HG03097 (cell line): ENCODE data around the gene CCDC171.

Experiments
- ATAC-seq: cut with Tn5 transposase; IDR thresholded peaks from one replicate; pipeline ENCODE4 v1.9.1; 2021; ENCODE audit not compliant: unreplicated experiment, low FRiP score

CCDC171 gene

GRCh38 chr9:15856591-15856990, 303.7 kb downstream of the CCDC171 start:
- ATAC-seq: no peak

DNA sequence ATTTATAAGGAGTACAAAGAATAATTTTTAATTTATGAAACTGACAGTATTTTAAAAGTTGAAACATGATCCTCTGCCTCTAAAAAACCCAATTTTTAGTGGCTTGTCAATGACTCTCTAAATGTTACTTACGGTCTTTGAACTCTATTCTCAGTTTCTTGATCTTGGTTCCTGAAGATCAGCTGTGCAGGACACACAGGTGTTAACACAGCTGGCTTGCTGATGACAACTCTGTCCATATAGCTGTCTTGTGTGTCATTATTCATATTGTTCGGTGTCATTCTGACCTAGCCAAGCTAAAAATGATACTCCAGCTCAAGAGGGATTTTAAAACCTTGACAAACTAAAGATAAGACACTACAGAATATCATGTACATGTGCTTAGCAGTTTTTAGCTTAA, 314.5 kb downstream of the CCDC171 start:
- ATAC-seq: no peak

DNA sequence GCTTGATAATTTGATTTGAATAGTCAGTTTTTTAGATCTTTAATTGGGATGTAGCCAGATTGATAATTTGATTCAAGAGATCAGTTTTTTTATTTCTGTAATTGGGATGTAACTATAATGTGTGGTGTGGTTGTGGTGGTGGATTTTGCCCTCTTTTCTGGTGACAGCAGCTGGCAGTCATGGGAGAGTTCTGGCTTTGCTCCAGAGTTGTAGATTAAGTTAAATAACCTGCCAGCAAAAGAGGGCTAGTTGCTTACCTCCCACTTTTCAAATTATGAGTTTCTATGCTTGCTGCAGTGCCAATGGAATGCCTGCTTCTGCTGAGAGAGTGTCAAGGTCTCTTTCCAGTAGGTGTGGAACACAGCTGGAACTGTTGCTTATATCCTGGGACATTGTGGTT, 315.1 kb downstream of the CCDC171 start:
- ATAC-seq: no peak

GRCh38 chr9:15873573-15874177, 320.8 kb downstream of the CCDC171 start:
- ATAC-seq: no peak

DNA sequence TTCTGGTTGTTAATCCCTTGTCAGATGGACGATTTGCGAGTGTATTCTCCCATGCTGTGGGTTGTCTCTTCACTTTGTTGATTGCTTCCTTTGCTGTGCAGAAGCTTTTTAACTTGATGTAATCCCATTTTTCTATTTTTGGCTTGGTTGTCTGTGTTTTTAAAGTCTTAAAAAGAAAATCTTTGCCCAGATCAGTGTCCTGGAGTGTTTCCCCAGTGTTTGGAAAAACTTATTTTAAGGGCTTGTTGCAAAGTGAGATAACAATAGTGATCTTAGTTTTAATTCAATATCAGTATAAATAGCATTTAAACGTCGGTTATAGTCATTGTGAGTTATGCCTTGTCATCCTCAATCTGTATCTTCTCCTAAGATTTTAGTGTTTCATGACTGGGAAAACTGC, 329.5 kb downstream of the CCDC171 start:
- ATAC-seq: no peak

GRCh38 chr9:15882883-15883282, 330.0 kb downstream of the CCDC171 start:
- no peak for ATAC-seq

DNA sequence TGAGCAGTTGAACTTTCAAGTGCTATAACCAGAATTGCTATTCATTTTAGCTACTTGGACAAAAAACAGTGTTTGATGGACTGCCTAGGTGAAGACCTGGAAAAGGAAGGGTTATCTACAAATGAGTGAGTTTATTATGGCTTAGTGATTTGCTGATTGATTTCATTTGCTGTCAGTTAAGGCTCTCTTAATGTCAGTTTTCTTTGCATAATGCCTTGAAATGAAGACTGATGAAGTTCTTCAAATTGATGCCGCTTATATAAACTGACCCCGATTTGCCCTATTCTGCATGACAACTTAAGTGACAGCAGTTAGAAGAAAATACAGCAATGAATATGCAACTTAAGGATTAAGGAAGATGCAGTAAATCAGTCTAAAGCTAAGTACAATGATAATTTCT, 332.6 kb downstream of the CCDC171 start:
- ATAC-seq: no peak

- ATAC-seq: no peak
Observed at GRCh38 chr9:15889555-15889954, 336.7 kb downstream of the CCDC171 start.

DNA sequence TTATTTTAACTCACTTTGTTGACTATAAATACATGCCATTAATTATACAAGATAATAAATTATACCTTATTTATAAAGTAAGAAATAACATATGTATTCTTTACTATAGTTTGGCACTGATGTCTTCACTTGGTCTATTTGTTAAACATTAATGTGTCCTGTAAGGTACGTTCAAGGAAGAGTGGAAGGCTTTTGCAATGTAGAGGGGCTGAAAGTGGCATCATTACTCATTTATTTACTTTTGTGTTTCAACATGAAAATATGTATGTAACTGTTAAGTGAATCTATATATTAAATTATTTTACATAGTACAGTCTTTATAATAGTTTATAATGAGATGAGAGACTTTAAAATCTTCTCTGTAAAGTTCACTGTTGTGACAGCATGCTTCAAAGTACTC, 348.7 kb downstream of the CCDC171 start:
- ATAC-seq: no peak

GRCh38 chr9:15909297-15909696, 356.5 kb downstream of the CCDC171 start:
- no peak for ATAC-seq

DNA sequence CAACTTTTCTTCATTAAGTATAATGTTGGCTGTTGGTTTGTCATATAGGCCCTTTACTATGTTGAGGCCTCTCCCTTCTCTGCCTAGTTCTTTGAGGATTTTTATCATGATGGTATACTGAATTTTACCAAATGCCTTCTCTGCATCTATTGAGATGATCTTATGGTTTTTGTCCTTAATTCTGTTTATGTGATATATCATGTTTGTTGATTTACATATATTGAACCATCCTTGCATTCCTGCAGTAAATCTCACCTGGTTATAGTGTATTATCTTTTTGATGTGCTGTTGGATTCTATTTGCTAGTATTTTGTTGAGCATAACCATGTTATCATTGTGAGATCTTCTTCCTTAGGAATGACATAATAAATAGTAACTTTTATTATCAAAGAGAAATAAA, 362.9 kb downstream of the CCDC171 start:
- no peak for ATAC-seq

GRCh38 chr9:15927161-15927560, 374.3 kb downstream of the CCDC171 start:
- no peak for ATAC-seq

- no peak for ATAC-seq
Observed at GRCh38 chr9:15935661-15936305, 382.9 kb downstream of the CCDC171 start.

DNA sequence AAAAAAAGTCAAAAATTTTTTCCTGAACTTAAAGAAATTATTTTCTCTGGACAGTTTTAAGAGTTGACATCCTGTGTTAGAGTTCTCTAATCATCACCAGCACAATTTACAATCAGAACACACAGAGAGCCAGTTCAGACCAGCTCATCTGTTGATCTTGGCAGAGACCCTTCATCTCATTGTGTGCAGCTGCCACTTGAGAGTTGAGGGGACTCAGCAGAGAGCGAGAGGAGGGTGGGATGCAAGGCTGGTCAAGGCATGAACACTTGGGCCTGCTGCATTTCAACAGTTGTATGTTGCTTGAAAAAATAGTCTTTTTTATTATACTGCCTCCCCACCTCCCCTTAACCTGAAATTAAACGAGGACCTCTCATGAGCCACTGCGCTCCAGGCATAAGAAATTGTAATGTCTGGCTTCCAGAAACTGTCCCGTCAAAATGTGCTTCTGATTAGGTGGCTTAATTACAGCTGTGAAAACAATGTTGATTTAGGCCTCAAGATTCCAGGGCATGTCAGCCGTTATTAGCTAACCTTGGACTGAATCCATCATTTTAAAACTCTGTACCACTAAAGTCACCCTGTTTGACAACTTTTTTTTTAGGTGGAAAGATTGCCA, 383.6 kb downstream of the CCDC171 start:
- ATAC-seq: no peak

DNA sequence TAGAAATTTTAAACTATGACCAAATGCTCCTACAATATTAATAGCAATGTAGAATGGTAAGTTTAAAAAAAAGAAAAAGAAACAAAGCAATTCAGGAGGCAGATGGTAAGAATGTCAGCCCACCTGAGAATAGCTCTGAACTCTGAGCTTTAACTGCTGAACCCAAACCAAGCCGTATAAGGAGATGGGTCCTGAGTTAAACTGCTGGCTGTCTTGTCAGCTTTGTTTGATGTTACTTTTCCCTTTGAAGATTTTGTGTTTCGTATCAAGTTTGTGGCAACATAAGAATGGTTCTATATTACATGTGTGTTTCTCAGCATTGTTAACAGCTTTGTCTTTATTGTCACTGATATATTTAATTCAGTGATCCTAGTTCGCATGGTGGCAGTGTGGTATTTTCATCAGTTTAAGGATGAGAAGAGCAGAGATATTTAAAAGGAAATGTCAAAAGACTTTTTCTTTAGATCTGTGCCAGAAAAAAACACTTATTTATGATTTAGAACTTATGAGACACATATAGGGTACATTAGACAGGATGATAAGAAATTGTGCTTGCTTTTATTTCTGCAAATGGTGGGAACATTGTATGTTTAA, 390.1 kb downstream of the CCDC171 start:
- no peak for ATAC-seq

GRCh38 chr9:15944341-15944740, 391.5 kb downstream of the CCDC171 start:
- ATAC-seq: no peak

- no peak for ATAC-seq
Observed at GRCh38 chr9:15959663-15960062, 406.8 kb downstream of the CCDC171 start.

- ATAC-seq: no peak
Observed at GRCh38 chr9:15961217-15961616, 408.4 kb downstream of the CCDC171 start.

DNA sequence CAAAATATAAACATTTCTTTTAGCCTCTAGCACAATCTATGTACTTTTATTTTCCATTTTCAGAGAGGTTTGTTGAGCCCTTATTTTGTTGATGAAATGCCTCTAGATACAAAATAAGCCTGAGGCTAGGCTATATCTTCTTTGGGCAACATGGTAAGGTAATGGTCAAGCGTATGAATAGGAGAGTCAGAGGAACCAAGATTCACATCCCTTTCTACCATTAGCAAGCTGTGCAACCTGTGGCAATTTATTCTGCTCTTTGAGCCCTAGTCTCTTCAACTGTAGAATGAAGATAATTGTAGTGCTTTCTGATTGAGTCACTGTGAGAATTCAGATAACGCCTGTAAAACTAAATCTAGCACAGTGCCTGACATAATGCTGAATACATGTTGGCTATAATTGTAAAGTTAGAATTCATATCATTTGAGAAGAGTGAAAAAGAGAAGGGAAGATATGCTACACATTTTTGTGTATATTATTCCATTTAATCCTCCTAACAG, 412.5 kb downstream of the CCDC171 start:
- no peak for ATAC-seq

- ATAC-seq: no peak
Observed at GRCh38 chr9:15966471-15966870, 413.6 kb downstream of the CCDC171 start.

DNA sequence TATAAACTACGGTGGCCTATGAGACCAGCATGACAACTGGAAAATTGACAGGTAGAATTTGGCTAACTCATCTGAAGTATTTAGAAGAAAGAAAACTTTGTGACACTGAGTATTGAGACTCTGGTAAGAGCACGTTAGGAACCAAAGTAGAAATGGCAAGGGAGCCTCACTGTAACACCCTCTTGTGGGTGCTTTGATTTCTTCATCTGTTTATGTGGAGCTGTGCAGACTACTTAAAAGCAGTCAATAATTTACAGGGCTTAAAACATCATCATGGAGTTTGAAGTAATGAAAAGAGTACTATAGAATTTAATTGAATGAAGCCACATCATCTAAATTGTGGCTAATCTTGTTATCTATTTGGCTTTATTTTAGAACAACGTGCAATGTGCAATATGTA, 414.2 kb downstream of the CCDC171 start:
- no peak for ATAC-seq

DNA sequence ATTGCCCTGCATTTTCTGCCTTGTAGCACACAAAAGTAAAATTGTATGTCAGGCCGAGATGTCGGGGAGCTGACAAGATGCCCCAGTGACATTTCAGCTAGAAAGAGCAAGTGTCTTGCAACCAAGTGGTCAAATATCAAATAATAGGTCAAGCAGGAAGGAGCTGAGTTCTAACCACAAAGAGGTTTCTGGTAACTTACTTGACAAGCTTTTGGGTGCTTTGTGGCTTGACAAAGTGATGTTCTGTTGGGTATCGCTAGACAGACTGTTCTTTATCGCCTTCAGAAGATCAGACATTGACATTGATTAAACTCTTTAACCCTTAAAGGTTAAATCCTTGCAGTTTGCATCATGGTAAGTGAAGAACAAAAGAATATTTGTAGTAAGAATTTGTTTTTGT, 419.9 kb downstream of the CCDC171 start:
- ATAC-seq: no peak
